Measurements from ENCODE around the gene KSR1. TPM values are rescaled to one million over a fixed set of nuclear protein-coding genes. Genes with fewer than 3 reads are reported as not detected.
"Not testable (repeated sequence)": the region's sequence is repeated elsewhere in the genome, so short reads cannot be mapped to it uniquely, and the experiment has no call there.

KSR1 gene
- total and polyA plus RNA-seq, 11 donors: 6.1 to 31.1 (median 7.5) TPM

DNA sequence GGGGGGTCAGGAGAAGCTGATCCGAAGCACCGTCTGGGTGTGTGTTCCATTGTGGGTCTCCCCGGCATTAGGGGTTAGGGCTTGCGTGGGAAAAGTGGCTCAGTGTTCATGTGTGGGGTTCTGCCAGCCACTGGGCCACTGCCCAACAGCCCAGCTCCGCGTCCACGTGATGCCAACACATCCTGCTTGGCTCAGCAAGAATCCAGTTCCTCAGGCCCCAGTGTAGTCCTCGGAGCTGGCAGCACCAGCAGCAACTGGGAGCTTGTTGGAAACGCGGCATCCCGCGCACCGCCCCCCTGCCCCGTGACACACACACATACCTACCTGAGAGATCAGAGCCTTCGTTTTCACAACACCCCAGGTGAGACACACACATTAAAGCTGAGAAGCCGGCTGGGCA is 193.7 kb downstream of the KSR1 start:
- peak in 3 of 5 donors; percentile 28 to 71 (median 37) for DNase-seq
- intact Hi-C loops (cut with DNase I): loop anchor here in 9 of 10 donors (2.0 to 10.0 kb wide), 17 partner anchors 39 to 418 kb away; partner anchors contain the start of gene KSR1 (in 1 of the 9)
- Histone ChIP-seq H3K4me1 (peaks cover 0 to 20% (median 2%) of the 10 kb centered on the region in 12 donors), H3K9me3 (no peaks in the 10 kb centered on the region), H3K4me3 (no peak overlapping the region), H3K36me3 (peaks cover 0 to 27% (median 0%) of the 10 kb centered on the region in 9 donors), H3K27me3 (no peaks in the 10 kb centered on the region), H3K27ac (no peak overlapping the region)
- 77 to 86% (median 82%) methylated on average over 9 to 16 of the region's 16 CpGs for WGBS, 4 donors
- TF ChIP-seq, protein P1, sequence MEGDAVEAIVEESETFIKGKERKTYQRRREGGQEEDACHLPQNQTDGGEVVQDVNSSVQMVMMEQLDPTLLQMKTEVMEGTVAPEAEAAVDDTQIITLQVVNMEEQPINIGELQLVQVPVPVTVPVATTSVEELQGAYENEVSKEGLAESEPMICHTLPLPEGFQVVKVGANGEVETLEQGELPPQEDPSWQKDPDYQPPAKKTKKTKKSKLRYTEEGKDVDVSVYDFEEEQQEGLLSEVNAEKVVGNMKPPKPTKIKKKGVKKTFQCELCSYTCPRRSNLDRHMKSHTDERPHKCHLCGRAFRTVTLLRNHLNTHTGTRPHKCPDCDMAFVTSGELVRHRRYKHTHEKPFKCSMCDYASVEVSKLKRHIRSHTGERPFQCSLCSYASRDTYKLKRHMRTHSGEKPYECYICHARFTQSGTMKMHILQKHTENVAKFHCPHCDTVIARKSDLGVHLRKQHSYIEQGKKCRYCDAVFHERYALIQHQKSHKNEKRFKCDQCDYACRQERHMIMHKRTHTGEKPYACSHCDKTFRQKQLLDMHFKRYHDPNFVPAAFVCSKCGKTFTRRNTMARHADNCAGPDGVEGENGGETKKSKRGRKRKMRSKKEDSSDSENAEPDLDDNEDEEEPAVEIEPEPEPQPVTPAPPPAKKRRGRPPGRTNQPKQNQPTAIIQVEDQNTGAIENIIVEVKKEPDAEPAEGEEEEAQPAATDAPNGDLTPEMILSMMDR (IDR thresholded peaks at IDR 0.05): no peak
- TF ChIP-seq POLR2A (IDR thresholded peaks at IDR 0.05): no peak
- ATAC-seq: peak in 3 of 4 donors; percentile 29 to 48 (median 33)

DNA sequence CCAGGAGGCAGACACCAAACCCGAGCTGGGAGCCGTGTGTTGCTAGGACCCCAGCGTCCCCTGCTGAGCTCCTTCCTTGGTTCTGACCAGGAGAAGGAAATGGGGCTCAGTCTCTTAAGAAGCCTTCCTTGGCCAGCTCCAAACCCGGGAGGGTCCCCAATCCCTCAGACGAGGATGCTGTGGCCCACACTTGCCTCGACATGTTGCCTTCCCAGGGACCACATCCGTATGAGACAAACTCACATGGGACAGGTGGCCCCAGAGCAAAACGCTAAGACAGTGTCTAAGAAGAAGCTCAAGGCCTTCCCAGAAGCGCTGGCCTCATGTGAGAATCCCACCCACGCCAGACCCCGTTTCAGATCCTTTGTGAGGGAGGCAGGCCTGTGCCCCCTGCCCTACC is 194.6 kb downstream of the KSR1 start:
- DNase-seq: no peak
- no peak for ATAC-seq
- WGBS, 4 donors: 83 to 90% (median 83%) methylated on average over 6 to 11 of the region's 11 CpGs
- H3K4me3 ChIP-seq: no peak overlapping the region
- intact Hi-C loops (cut with DNase I): loop anchor here (1.0 to 10.0 kb wide), 19 partner anchors 40 to 419 kb away; partner anchors contain the start of gene KSR1 (in 1 of the 10)
- no peaks in the 10 kb centered on the region for H3K27me3 ChIP-seq
- H3K9me3 ChIP-seq: no peaks in the 10 kb centered on the region
- peaks cover 0 to 18% (median 2%) of the 10 kb centered on the region in 12 donors for H3K4me1 ChIP-seq
- TF ChIP-seq, protein P1 (IDR thresholded peaks at IDR 0.05): no peak
- no peak for TF ChIP-seq POLR2A (IDR thresholded peaks at IDR 0.05)
- H3K36me3 ChIP-seq: peaks cover 0 to 27% (median 0%) of the 10 kb centered on the region in 9 donors
- no peak overlapping the region for H3K27ac ChIP-seq

DNA sequence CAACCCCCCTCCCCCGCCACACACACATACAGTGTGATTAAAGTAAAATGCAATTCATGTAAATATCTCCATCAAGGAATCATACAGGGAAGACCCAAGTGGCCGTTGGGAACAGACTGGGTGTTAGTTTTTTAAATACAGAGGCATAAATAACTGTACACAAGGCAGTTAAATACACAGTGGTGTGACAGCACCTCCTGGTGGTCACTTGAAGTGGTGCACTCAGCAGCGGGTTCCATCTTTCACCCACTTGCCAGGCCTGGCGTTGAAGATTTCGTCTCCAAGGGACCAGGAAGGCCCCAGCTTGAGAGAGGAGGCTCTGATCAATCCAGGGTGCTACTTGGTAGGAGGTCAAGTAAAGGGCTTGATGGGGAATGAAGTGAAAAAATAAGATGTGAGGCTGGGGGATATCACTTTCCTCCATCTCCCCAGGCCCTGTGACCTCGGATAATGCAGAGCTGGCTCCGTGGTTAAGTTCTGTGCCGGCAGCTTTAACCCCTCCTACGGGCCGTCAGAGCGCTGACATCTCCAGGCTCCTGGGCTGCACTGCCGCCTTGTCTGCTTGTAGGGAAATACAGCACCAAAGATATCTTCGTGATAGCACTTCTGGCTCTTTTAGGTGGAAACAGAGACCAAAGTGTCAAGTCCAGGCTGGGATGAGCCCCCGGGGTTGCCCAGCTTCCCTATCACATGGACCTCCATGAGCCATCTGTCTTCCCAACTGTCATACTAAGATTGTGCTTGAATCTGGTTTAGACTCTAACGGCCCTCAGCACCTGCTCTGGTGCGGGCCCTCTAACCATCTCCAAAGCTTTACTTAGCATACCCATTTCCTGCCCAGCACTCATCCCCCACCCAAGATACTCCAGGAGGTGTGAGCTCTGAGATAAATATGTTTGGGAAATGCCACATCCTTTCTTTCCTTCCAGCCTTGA is 195.4 kb downstream of the KSR1 start:
- peaks cover 0 to 18% (median 2%) of the 10 kb centered on the region in 12 donors for H3K4me1 ChIP-seq
- WGBS, 4 donors: 43 to 48% (median 45%) methylated on average over 16 of the region's 16 CpGs
- H3K9me3 ChIP-seq: no peaks in the 10 kb centered on the region
- TF ChIP-seq POLR2A (IDR thresholded peaks at IDR 0.05): no peak
- TF ChIP-seq, protein P1 (IDR thresholded peaks at IDR 0.05): peak; percentile 85 to 94 (median 90)
- H3K27ac ChIP-seq: no peak overlapping the region
- DNase-seq (peak in 4 of 5 donors; percentile 48 to 64 (median 56)), ATAC-seq (peak; percentile 34 to 67 (median 48))
- H3K27me3 ChIP-seq: no peaks in the 10 kb centered on the region
- intact Hi-C loops (cut with DNase I): loop anchor here (1.0 to 10.0 kb wide), 19 partner anchors 41 to 419 kb away; partner anchors contain the start of gene KSR1 (in 1 of the 10)
- H3K4me3 ChIP-seq: no peak overlapping the region
- peaks cover 0 to 18% (median 0%) of the 10 kb centered on the region in 9 donors for H3K36me3 ChIP-seq

DNA sequence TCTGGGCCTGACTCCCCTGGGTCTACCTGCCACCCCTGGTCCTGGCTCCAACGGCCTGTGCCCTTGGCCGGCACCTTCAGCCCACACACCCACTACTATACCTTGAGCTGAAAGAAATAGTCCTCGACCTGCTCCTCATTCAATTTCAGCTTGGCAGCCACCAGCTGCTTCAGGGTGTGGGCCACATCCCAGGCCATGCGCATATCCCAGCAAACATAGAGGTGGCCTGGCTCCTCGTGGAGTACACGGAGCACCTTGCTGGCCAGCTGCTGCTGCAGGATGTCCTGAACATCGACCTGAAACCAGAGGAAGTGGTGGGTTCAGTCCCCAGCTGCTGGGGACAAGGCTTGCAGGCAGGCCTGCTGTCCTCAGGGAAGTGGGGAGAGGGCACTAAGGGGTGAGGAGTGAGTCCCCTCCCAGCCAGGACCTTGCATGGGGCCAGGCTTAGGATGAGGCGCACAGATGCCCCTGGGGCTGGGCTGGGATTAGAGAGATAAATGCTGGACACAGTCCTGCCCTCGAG is 197.3 kb downstream of the KSR1 start:
- not testable (repeated sequence) for H3K27me3 ChIP-seq, H3K9me3 ChIP-seq, H3K27ac ChIP-seq, H3K4me3 ChIP-seq, ATAC-seq, DNase-seq, H3K36me3 ChIP-seq
- peaks cover 0 to 15% (median 2%) of the 10 kb centered on the region in 12 donors for H3K4me1 ChIP-seq
- intact Hi-C loops (cut with DNase I): loop anchor here in 9 of 10 donors (5.0 to 10.0 kb wide), 14 partner anchors 101 to 421 kb away; partner anchors contain the start of gene KSR1 (in 1 of the 9)
- 64 to 78% (median 75%) methylated on average over 3 to 9 of the region's 9 CpGs for WGBS, 4 donors
